ENCODE results near the gene WDR86. TPM values are rescaled to one million over a fixed set of nuclear protein-coding genes. Genes with fewer than 3 reads are reported as not detected.

Gene WDR86
- total RNA-seq, 2 experiments from 2014 or later, result not detected

DNA sequence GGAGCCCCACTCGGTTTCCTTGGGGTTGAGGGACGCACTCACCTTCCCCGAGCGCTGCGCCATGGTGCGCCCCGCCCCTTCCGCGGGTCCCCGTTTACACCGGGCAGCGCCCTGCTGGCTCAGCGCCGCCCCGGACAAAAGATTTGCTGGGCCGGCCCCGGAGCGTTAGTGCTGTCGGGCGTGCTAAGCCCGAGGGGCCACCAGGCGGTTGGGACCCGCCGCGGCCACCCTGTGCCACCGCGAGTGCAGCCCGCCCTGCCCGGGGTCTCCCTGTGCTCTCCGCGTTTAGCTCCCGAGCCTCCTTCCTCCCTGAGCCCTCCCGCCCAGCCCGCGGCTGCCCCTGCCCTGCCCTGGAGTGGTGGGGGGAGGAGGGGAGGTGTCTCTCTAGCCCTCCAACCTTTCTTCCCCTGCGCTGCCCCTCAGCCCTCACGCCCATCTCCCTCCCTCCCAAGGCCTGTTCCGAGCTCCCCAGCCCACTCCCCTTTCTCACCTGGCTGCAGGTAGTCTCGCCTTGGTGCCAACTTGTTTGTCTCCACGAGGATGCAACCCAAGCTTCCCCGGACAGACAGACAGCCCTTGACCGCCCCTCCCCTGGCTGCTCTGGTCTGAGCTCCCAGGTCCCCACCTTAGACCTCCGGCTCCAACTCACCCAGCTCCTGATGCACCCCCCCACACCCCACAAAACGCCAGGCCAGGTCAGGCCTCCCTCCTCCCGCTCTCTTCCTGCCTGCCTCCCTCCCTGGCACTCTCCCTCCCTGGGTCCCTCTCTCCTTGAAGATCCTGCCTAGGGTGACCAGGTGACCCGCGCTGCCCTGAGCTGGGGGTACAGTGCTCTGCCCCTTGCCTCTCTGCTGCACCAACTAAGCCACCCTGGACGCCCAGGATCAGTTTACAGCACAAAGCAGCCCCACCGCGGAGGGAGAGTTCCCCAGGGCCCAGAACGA is 30.3 kb upstream of the WDR86 start, which contains the start of gene CRYGN:
Gene CRYGN (minus strand): TSS at position 287 of the 944 bp plus-strand sequence. CDS start 224 bp downstream, at position 63.
- intact Hi-C loops (cut with DNase I, micrococcal nuclease), result no loop called here
- POLR2A ChIA-PET, result interaction anchor here (0.6 kb wide), 2 partner anchors 98 to 430 kb away, joined by 3 to 8 read pairs; no protein-coding TSS in a partner anchor

DNA sequence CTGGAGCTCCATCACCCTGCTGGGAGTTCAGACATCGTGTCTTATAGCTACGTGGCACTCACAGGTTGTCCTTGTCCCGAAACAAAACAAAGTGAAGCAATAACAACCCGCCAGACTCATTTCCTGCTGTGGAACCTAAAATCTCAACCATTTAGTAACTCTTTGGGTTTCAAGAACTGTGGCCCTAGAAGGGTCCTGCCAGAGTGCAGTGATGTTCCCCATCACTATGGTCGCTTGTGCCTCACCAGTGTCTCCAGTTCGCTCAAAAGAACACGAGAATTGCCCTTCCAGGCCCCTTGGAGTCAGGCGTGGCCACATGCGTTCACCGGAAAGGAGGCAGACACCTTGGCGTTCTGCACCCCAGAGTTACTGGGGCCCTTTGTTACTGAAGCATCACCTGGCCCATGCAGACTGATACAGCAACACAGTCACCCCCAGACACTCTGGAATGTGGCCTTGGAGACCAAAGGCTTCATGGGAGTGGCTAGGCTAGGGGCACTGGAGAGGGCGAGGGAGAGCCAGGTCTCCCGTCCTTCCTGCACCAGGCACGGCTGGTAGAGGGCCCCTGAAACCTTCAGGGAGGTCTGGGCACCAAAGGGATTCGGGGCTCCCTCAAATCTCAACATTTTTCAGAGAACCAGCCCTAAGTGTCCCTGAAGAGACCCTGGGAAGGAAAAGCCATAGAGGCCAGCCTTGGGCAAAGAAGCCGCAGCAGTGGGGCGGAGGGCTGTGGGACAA is 29.2 kb upstream of the WDR86 start:
- no peaks in the 10 kb centered on the region for H3K9me3 Mint-ChIP-seq (ENCODE audit: low read depth)
- no peak for ATAC-seq
- ChIA-PET POLR2A (no interaction called here), CTCF (interaction anchor here (1.3 kb wide), 1 partner anchor 10 kb away, joined by 3 read pairs; no protein-coding TSS in a partner anchor)
- peaks cover 34% of the 10 kb centered on the region for H3K4me1 Mint-ChIP-seq
- intact Hi-C loops (cut with DNase I, micrococcal nuclease), result no loop called here
- no peak overlapping the region for H3K27ac Mint-ChIP-seq
- no peak overlapping the region for H3K4me3 Mint-ChIP-seq
- no peaks in the 10 kb centered on the region for H3K27me3 Mint-ChIP-seq
- DNase-seq, result no peak
- no peaks in the 10 kb centered on the region for H3K36me3 Mint-ChIP-seq (ENCODE audit: low read depth)

More for the DNA sequence above, 30.3 kb upstream of the WDR86 start, which contains the start of gene CRYGN:
- DNase-seq (peak; percentile 30), ATAC-seq (no peak)
- CTCF ChIA-PET, result interaction anchor here (0.7 to 1.2 kb wide), 3 partner anchors 35 to 125 kb away, joined by 3 to 5 read pairs (median 4); no protein-coding TSS in a partner anchor
- H3K27ac Mint-ChIP-seq, result peak within 1 kb of the TSS; percentile 4
- H3K36me3 Mint-ChIP-seq (ENCODE audit: low read depth), result no peaks in the 10 kb centered on the region
- H3K4me3 Mint-ChIP-seq, result peak within 1 kb of the TSS; percentile 38
- H3K4me1 Mint-ChIP-seq, result peaks cover 42% of the 10 kb centered on the region
- no peaks in the 10 kb centered on the region for H3K27me3 Mint-ChIP-seq
- H3K9me3 Mint-ChIP-seq (ENCODE audit: low read depth), result no peaks in the 10 kb centered on the region

- Mint-ChIP-seq H3K4me1 (peaks cover 36% of the 10 kb centered on the region), H3K27me3 (no peaks in the 10 kb centered on the region), H3K9me3 (ENCODE audit: low read depth) (no peaks in the 10 kb centered on the region), H3K36me3 (ENCODE audit: low read depth) (no peaks in the 10 kb centered on the region), H3K4me3 (no peak overlapping the region), H3K27ac (no peak overlapping the region)
- DNase-seq (no peak), ATAC-seq (no peak)
- ChIA-PET CTCF (interaction anchor here (0.7 to 1.3 kb wide), 2 partner anchors 12 to 42 kb away, joined by 3 read pairs; no protein-coding TSS in a partner anchor), POLR2A (no interaction called here)
- intact Hi-C loops (cut with DNase I, micrococcal nuclease), result no loop called here
Measured at GRCh38 chr7:151437866-151438516, 28.2 kb upstream of the WDR86 start.

DNA sequence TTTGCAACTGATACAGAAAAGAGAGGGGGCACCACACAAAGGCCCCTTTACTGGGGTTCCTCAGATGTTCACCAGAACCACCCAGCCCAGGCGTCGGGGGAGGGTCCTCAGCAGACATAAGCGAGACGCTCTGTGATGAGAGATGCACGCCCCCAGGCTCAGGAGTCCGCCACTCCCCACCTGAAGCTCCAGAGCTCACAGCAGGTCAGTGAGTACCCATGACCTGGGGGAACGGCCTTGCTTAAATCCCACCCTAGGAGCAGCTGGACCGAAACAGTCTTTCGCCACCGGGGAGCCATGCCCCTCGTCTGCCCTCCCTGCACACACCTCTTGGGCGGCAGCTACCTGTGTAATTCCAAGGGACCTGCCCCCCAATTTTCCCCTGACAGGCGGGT is 27.3 kb upstream of the WDR86 start:
- Mint-ChIP-seq H3K27ac (no peak overlapping the region), H3K36me3 (ENCODE audit: low read depth) (no peaks in the 10 kb centered on the region), H3K9me3 (ENCODE audit: low read depth) (no peaks in the 10 kb centered on the region), H3K4me3 (no peak overlapping the region), H3K4me1 (peaks cover 36% of the 10 kb centered on the region), H3K27me3 (no peaks in the 10 kb centered on the region)
- intact Hi-C loops (cut with DNase I, micrococcal nuclease), result no loop called here
- ATAC-seq (no peak), DNase-seq (no peak)
- CTCF ChIA-PET, result interaction anchor here (0.7 to 1.1 kb wide), 3 partner anchors 11 to 69 kb away, joined by 3 to 4 read pairs (median 3); no protein-coding TSS in a partner anchor
- POLR2A ChIA-PET, result no interaction called here

DNA sequence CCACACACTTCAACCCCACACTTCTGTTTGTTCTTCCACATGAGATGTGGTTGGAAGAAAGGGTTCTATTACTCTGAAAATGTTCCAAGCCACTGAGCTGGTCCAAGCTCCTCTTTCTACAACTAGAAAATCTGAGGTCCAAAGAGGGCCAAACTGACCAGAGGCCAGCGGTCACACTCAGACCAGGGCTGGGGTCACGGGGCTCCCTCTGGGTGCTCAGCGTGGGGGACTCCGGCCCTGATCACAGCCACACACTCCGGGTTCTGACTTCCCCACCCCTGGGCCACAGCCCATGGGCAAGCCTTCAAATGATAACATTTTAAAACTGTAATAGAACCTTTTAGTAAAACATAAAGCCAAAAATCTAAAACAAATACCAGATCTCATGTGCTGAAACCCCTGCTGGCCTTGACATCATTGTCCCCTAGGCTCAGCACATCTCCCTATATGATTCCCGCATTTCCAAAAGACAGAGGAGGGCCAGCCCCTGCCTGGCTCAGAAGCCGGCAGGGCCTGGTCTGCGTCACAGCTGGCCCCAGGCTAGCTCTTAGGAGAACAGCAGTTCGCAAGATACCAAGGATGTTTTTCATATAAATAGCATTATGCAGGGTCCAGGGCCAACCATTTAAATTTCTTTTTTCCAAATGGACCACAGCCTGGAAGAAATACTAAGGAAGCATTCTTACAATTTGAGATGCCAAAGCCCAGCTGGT is 26.8 kb upstream of the WDR86 start:
- intact Hi-C loops (cut with DNase I, micrococcal nuclease), result no loop called here
- no peak for ATAC-seq
- Mint-ChIP-seq H3K27me3 (no peaks in the 10 kb centered on the region), H3K4me3 (no peak overlapping the region), H3K4me1 (peaks cover 33% of the 10 kb centered on the region), H3K9me3 (ENCODE audit: low read depth) (no peaks in the 10 kb centered on the region), H3K27ac (no peak overlapping the region), H3K36me3 (ENCODE audit: low read depth) (no peaks in the 10 kb centered on the region)
- ChIA-PET CTCF (interaction anchor here (0.7 to 1.1 kb wide), 2 partner anchors 12 to 68 kb away, joined by 3 to 4 read pairs; no protein-coding TSS in a partner anchor), POLR2A (no interaction called here)
- no peak for DNase-seq

GRCh38 chr7:151435971-151436370 is 26.1 kb upstream of the WDR86 start:
- CTCF ChIA-PET, result no interaction called here
- Mint-ChIP-seq H3K27ac (no peak overlapping the region), H3K27me3 (no peaks in the 10 kb centered on the region), H3K36me3 (ENCODE audit: low read depth) (no peaks in the 10 kb centered on the region), H3K4me3 (no peak overlapping the region), H3K9me3 (ENCODE audit: low read depth) (no peaks in the 10 kb centered on the region), H3K4me1 (peaks cover 30% of the 10 kb centered on the region)
- POLR2A ChIA-PET, result no interaction called here
- DNase-seq (no peak), ATAC-seq (no peak)
- intact Hi-C loops (cut with DNase I, micrococcal nuclease), result no loop called here

DNA sequence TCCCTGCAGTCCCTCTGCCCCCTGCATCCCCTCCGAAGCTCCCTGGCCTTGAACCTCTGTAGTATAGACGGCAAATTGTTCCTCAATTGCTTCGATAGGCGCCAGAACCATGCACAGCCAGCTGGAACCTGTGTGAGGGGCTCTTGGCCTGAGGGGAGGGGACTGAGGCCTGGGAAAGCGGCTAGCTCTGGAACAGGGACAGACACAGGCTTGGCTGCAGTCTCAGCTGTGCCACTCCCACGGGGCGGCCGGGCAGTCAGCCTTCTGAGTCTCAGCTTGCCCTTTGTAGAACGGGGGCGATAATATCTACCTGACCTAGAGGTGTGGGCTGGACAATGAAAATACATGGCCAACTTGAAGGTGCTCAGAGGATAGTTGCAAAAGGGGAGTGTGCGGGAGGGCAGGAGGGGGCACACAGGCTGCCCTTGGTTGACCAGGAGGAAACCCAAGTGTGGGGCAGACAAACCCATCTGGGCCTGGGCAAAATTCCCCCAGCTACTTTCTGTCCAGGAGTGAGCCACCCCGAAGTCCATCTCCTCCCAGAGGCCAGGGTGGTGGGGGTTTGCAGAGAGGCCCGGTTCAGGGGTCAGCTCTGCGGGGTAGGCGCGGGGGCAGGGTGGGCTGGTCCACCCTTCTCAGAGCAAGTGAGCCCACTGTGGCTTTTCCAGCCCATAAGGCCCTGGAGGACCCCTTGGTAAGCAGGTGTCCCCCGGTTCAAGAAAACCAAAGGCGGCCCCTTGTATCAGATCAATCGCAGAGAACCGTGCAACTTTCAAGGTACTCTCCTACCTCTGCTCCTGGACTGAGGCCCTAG is 25.5 kb upstream of the WDR86 start:
- Mint-ChIP-seq H3K9me3 (ENCODE audit: low read depth) (no peaks in the 10 kb centered on the region), H3K36me3 (ENCODE audit: low read depth) (no peaks in the 10 kb centered on the region), H3K27me3 (no peaks in the 10 kb centered on the region), H3K27ac (no peak overlapping the region), H3K4me1 (peaks cover 26% of the 10 kb centered on the region), H3K4me3 (no peak overlapping the region)
- no peak for DNase-seq
- ATAC-seq, result no peak
- CTCF ChIA-PET, result interaction anchor here (0.6 to 0.8 kb wide), 2 partner anchors 45 to 83 kb away, joined by 3 read pairs; no protein-coding TSS in a partner anchor
- intact Hi-C loops (cut with DNase I, micrococcal nuclease), result no loop called here
- POLR2A ChIA-PET, result no interaction called here

DNA sequence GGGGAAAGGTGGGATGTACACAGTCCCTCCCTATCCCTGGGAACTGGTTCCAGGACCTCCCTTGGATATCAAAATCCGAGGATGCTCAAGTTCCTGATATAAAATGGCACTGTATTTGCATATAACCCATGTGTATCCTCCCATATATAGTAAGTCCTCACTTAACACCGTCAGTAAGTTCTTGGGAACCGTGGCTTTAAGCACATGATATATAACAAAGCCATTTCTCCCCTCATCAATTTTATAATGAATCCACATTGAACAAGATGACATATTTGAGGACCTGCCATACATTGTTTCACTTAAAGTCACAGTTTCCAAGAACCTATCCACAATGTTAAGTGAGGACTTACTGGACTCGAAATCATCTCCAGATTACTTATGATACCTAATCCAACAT is 24.7 kb upstream of the WDR86 start:
- intact Hi-C loops (cut with DNase I, micrococcal nuclease), result no loop called here
- Mint-ChIP-seq H3K4me3 (no peak overlapping the region), H3K36me3 (ENCODE audit: low read depth) (no peaks in the 10 kb centered on the region), H3K4me1 (peaks cover 32% of the 10 kb centered on the region), H3K27me3 (no peaks in the 10 kb centered on the region), H3K27ac (no peak overlapping the region), H3K9me3 (ENCODE audit: low read depth) (no peaks in the 10 kb centered on the region)
- no peak for DNase-seq
- POLR2A ChIA-PET, result no interaction called here
- no peak for ATAC-seq
- CTCF ChIA-PET, result interaction anchor here (0.8 to 1.7 kb wide), 3 partner anchors 14 to 125 kb away, joined by 3 to 5 read pairs (median 3); no protein-coding TSS in a partner anchor

DNA sequence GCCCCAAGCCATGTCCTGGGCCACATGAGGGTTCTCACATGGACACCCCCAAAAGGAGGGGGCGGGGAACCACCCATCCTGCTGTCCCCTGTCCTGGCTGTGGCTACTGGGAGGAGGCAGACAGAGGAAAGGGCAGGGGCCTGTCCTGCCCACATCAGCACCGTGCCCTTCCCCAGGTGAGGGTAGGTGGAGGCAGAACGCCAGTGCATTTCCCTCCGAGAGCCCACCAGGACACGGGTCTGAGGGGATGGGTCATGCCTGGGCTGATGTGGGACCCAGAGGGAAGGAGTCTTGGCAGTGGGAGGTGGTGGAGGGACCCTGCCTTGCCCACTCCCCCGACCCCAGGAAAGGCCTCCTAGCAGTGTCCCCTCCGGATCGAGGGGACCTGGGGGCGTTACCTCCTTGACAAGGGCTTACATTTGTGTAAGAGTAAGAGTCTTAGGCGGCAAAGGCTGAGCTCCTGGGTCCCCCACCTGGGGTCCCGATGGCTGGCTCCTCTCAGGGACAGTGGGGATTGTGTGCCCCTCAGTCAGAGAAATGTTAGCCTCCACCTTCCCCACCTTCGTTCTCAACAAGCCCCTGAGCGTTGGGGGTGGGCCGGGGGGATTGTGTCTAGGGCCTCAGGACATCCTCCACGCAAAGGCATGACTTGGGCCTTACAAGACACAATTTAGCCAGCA is 24.0 kb upstream of the WDR86 start:
- no peaks in the 10 kb centered on the region for H3K9me3 Mint-ChIP-seq (ENCODE audit: low read depth)
- no peak overlapping the region for H3K4me3 Mint-ChIP-seq
- POLR2A ChIA-PET, result no interaction called here
- CTCF ChIA-PET, result interaction anchor here (0.5 to 1.7 kb wide), 5 partner anchors 14 to 124 kb away, joined by 3 to 5 read pairs (median 3); no protein-coding TSS in a partner anchor
- intact Hi-C loops (cut with DNase I, micrococcal nuclease), result no loop called here
- no peaks in the 10 kb centered on the region for H3K27me3 Mint-ChIP-seq
- DNase-seq (no peak), ATAC-seq (no peak)
- H3K36me3 Mint-ChIP-seq (ENCODE audit: low read depth), result no peaks in the 10 kb centered on the region
- peaks cover 38% of the 10 kb centered on the region for H3K4me1 Mint-ChIP-seq
- no peak overlapping the region for H3K27ac Mint-ChIP-seq

Measured in activated CD4-positive, alpha-beta T cell treated with anti-CD3 and anti-CD28 coated beads for 36 hours (primary cell).